HepG2 (cell line): Measurements from ENCODE around the gene CHPF. TPM values are rescaled to one million over a fixed set of nuclear protein-coding genes. Genes with fewer than 3 reads are reported as not detected.
A peak's percentile ranks its signal among the peaks of the same experiment; 100 is the strongest.

Experiments used
- ARNT ChIP-seq: fragments of 450-650 bp; IDR thresholded peaks from 2 replicates; pipeline ENCODE4 v1.6.1; 2017
- ARNTL ChIP-seq: sonication (generic); formaldehyde crosslinking; IDR thresholded peaks from 2 replicates; pipeline ENCODE4 v1.4.0; 2020; ENCODE audit warnings: mild to moderate bottlenecking, missing genetic modification reagents
- CCAR2 ChIP-seq: fragments of 200-400 bp; formaldehyde crosslinking; optimal IDR thresholded peaks from 2 replicates; pipeline ENCODE3; 2018; ENCODE audit warnings: low read depth, mild to moderate bottlenecking, low read length, moderate library complexity
- CENPBD1 ChIP-seq: sonication (generic); formaldehyde crosslinking; IDR thresholded peaks from 2 replicates; pipeline ENCODE4 v1.8.0; 2022; ENCODE audit warnings: missing genetic modification reagents, low read depth, mild to moderate bottlenecking, borderline replicate concordance
- IKZF1 ChIP-seq: fragments of 450-650 bp; IDR thresholded peaks from 2 replicates; pipeline ENCODE4 v1.7.1; 2016
- KIAA2018 ChIP-seq: sonication (generic); formaldehyde crosslinking; IDR thresholded peaks from 2 replicates; pipeline ENCODE4 v1.5.0; 2020; ENCODE audit warnings: mild to moderate bottlenecking, missing genetic modification reagents, borderline replicate concordance
- MTF2 ChIP-seq: sonication (generic); formaldehyde crosslinking; IDR thresholded peaks from 2 replicates; pipeline ENCODE4 v1.5.0; 2020; ENCODE audit warnings: missing genetic modification reagents, borderline replicate concordance
- NFE2 ChIP-seq: sonication (generic); formaldehyde crosslinking; IDR thresholded peaks from 2 replicates; pipeline ENCODE4 v1.4.0; 2020; ENCODE audit warnings: missing genetic modification reagents
- PBX3 ChIP-seq: sonication (generic); formaldehyde crosslinking; IDR thresholded peaks from 2 replicates; pipeline ENCODE4 v1.8.1; 2023; ENCODE audit warnings: missing genetic modification reagents, inconsistent platforms, borderline replicate concordance
- REST ChIP-seq, 2 experiments: IDR thresholded peaks; 2 replicates each; pipeline ENCODE4 v1.6.1; 2011 to 2012; ENCODE audit warnings: low read length in 2 of 2, borderline replicate concordance in 1 of 2, low read depth in 1 of 2, mild to moderate bottlenecking in 1 of 2, moderate library complexity in 1 of 2
- ZBTB8A ChIP-seq: sonication (generic); formaldehyde crosslinking; IDR thresholded peaks from 2 replicates; pipeline ENCODE4 v1.4.0; 2020; ENCODE audit warnings: mild to moderate bottlenecking, low read depth, missing genetic modification reagents, borderline replicate concordance
- ZNF614 ChIP-seq: IDR thresholded peaks from 2 replicates; pipeline ENCODE4 v1.6.1; 2018; ENCODE audit warnings: missing biosample characterization, missing genetic modification reagents, inconsistent platforms, borderline replicate concordance
- ZNF740 ChIP-seq: sonication (generic); formaldehyde crosslinking; IDR thresholded peaks from 2 replicates; pipeline ENCODE4 v1.4.0; 2020; ENCODE audit warnings: missing genetic modification reagents
- ZSCAN12 ChIP-seq: sonication (generic); formaldehyde crosslinking; IDR thresholded peaks from 2 replicates; pipeline ENCODE4 v1.9.0; 2021; ENCODE audit warnings: mild to moderate bottlenecking, missing genetic modification reagents
- polyA plus RNA-seq, 8 experiments: library from polyadenylated mRNA; depleted of rRNA in 3 of 8; stranded (reverse) in 7 of 8; unstranded in 1 of 8; fragments of >200 nt; fragmentation: Illumina TruSeq in 4 of 8; extraction: Trizol in 4 of 8; gene quantifications; 2 replicates each; pipeline versions ENCODE4 v1.2.1 to v1.2.3, GENCODE V29; 2011 to 2016; ENCODE audit warnings: low read depth in 4 of 8, missing spikeins in 1 of 8, mixed read lengths in 1 of 8; ENCODE audit not compliant: insufficient read depth in 1 of 8
- total RNA-seq, 5 experiments: library from RNA; depleted of rRNA; stranded (reverse); fragments of >200 nt; fragmentation: Illumina TruSeq; extraction: Trizol; gene quantifications; 2 replicates each; pipeline ENCODE4 v1.2.3, GENCODE V29; 2016; ENCODE audit warnings: low read depth in 1 of 5

CHPF gene
- total and polyA plus RNA-seq, 2 of the 13 experiments (the other 11 are each of a cell fraction or from before 2014, with no cell fraction given): 79.6 to 111 TPM

GRCh38 chr2:219571311-219572236, 28.0 kb upstream of the CHPF start, which contains the start of gene OBSL1 (continued):
- TF ChIP-seq KIAA2018 (CRISPR knock-in tag): no peak
- TF ChIP-seq ARNT: no peak
- 0 out of 2 replicates have a peak, but pooled peaks have one; percentile 57 for TF ChIP-seq ZSCAN12 (CRISPR knock-in tag)
- peak; percentile 90 for TF ChIP-seq CCAR2
- peak in 1 of 2 experiments; percentile 52; a peak in 1 of 4 replicates for TF ChIP-seq REST (IDR thresholded peaks at IDR 0.05; ENCODE audit: borderline replicate concordance in 1 of 2, low read depth in 1 of 2, low read length in 2 of 2)
- no peak for TF ChIP-seq NFE2 (CRISPR knock-in tag)
- TF ChIP-seq ZNF614 (CRISPR knock-in tag): no peak
- no peak for TF ChIP-seq MTF2
- no peak for TF ChIP-seq CENPBD1 (CRISPR knock-in tag)
- peak; percentile 71; the same call in 1 of the 2 replicates for TF ChIP-seq ZNF740
- TF ChIP-seq IKZF1: no peak
- TF ChIP-seq ARNTL (CRISPR knock-in tag): peak; percentile 58
- no peak for TF ChIP-seq PBX3 (CRISPR knock-in tag)
- TF ChIP-seq ZBTB8A: no peak
